HG03354 (cell line): ENCODE data around the gene ARHGAP9.
"Not testable (repeated sequence)": the region's sequence is repeated elsewhere in the genome, so short reads cannot be mapped to it uniquely, and the experiment has no call there.

Experiments
- ATAC-seq: cut with Tn5 transposase; IDR thresholded peaks from one replicate; pipeline ENCODE4 v1.9.1; 2021; ENCODE audit warnings: mild to moderate bottlenecking; ENCODE audit not compliant: unreplicated experiment, poor library complexity, severe bottlenecking

Gene ARHGAP9

GRCh38 chr12:57448669-57449068, 31.0 kb downstream of the ARHGAP9 start:
- ATAC-seq = no peak

GRCh38 chr12:57446292-57446960, 33.2 kb downstream of the ARHGAP9 start:
- ATAC-seq = no peak

- no peak for ATAC-seq
Observed at GRCh38 chr12:57444744-57445143, 34.9 kb downstream of the ARHGAP9 start.

DNA sequence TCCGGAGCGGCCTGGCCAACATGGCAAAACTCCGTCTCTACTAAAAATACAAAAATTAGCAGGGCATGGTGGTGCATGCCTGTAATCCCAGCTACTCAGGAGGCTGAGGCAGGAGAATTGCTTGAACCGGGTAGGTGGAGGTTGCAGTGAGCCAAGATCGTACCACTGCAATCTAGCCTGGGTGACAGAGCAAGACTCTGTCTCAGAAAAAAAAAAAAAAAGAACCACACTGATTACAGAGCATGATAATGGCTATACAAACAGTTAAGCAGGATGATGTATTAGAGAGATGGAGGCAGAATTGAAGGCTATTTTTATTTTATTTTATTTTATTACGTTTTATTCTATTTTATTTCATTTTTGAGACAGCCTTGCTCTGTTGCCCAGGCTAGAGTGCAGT, 35.3 kb downstream of the ARHGAP9 start:
- ATAC-seq = not testable (repeated sequence)

DNA sequence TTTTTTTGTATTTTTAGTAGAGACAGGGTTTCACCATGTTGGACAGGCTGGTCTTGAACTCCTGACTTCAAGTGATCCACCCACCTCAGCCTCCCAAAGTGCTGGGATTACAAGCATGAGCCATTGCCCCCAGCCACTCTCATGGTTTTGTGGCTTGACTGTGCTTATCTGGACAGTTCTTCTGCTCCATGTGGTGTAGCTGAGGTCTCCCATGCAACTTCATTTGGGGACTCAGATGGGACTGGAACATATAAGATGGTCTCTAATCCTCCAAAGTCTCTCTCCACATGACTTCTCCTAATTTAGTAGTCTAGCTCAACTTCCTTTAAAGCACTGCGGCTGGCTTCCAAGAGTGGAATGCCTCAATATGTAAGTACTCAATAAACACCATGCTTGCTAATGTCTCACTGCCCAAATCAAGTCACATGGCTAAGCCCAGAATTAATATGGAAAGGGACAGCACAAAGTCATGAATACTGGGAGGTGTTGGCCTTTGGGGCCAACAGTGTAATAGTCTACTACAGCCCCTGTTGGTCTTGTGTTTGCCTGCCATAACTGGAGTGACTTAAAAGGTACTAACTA, 37.7 kb downstream of the ARHGAP9 start:
- ATAC-seq = no peak

DNA sequence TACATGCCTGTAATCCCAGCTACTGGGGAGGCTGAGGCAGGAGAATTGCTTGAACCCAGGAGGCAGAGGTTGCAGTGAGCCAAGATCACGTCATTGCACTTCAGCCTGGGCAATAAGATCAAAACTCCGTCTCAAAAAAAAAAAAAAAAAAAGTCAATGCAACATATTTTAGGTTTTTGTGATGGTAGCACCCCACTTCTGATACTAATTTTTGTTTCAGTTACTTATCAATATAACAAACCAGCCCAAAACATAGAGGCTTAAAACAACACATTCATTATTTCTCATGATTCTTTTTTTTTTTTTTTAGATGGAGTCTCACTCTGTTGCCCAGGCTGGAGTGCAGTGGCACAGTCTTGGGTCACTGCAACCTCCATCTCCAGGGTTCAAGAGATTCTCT, 38.3 kb downstream of the ARHGAP9 start:
- not testable (repeated sequence) for ATAC-seq

- ATAC-seq = no peak
Observed at GRCh38 chr12:57439762-57440266, 39.9 kb downstream of the ARHGAP9 start.

DNA sequence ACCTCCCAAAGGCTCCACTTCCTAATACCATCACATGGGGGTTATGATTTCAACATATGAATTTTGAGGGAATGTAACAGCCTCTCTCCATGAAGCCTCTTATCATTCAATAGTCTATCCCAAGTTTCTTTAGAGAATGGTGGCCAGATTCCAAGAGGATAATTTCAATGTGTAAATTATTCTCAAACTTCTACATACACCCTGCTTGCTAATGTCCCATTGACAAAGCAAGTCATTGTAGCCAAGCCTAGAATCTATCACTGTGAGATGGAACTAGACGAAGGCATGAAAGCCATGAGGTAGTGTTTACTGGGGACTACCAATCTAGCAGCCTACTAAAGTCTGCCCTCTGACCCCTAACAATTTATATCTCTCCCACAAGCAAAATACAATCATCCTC, 41.3 kb downstream of the ARHGAP9 start:
- ATAC-seq = no peak

- no peak for ATAC-seq
Observed at GRCh38 chr12:57435293-57435692, 44.4 kb downstream of the ARHGAP9 start.

GRCh38 chr12:57434517-57435223, 45.0 kb downstream of the ARHGAP9 start, which contains the start of gene INHBC:
TSS of gene INHBC (plus strand) at chr12:57434784. CDS start at chr12:57434887, 103 bp downstream.
- ATAC-seq = no peak

GRCh38 chr12:57433370-57433769, 46.3 kb downstream of the ARHGAP9 start:
- no peak for ATAC-seq

GRCh38 chr12:57431654-57432188, 47.9 kb downstream of the ARHGAP9 start:
- ATAC-seq = no peak

GRCh38 chr12:57430931-57431566, 48.6 kb downstream of the ARHGAP9 start, which contains the start of gene R3HDM2:
TSS of gene R3HDM2 (minus strand) at chr12:57431043. CDS start at chr12:57310428, 120,615 bp downstream.
- peak; percentile 96 for ATAC-seq

DNA sequence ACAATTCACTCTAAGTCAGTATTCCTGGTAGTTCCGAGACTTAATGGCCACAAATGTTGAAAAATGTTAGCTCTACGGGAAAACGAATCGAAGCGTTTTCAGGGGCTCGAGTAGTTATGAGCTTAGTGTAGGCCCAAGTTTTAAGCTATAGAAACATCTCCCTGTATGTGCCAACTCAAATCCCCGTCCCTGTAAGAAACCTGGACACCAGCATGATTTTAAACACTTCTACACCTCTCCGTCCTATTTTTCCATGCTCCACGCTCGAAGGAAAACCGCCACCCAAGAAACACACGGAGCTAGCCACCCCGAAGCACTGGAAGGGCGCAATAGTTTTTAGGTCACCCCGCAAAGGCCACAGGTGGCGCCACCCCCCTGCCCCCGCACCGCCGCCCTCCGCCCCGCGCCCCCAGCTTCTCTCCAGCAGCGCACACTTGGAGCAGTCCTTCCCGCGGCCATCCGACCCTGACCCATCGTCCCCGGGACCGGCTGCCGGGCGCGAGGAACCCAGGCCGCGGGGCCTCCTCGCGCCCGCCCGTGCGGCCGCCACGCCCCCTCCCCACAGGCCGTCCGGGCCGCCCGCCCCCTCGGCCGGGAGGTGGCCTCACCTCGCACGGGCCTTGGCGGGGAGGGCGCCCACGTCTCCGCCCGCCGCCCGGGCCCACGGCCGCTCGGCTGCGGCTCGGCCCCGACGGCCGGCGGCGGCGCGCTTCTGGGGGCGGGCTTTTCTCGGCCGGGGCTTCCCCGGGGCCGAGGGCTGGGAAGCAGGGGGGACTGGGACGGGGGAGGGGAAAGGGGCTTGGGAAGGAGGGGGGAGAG, 49.3 kb downstream of the ARHGAP9 start:
- peak; percentile 69 for ATAC-seq

GRCh38 chr12:57429473-57430111, 50.1 kb downstream of the ARHGAP9 start:
- ATAC-seq = no peak

DNA sequence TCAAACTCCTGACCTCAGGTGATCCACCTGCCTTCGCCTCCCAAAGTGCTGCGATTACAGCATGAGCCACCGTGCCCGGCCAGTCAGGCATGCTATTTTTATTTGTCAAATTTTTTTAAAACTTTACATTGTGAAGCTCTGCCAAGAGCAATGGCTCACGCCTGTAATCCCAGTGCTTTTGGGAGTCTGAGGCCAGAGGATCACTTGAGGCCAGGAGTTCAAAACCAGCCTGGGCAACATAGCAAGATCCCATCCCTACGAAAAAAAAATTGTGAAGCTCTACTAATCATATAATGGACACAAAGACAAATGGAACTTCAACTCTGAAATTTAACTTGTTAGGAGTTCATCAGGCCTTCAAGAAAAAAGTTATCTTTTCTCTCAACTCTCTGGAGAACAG, 50.7 kb downstream of the ARHGAP9 start:
- ATAC-seq = no peak

- ATAC-seq = not testable (repeated sequence)
Observed at GRCh38 chr12:57426948-57427347, 52.7 kb downstream of the ARHGAP9 start.
